Fibroblast of mammary gland (primary cell): ENCODE data around the gene ATL3.

Source experiments
- DNase-seq: peaks from one replicate; pipeline ENCODE4 v3.0.0-alpha.2; 2010; ENCODE audit warnings: low read depth
- H3K4me3 ChIP-seq: 2 replicates; pipeline ENCODE4 v1.5.1; 2011; ENCODE audit warnings: low read depth, mild to moderate bottlenecking, low read length, moderate library complexity; ENCODE audit not compliant: control insufficient read depth
- TF ChIP-seq, protein P1 (sequence below): conservative IDR thresholded peaks from 2 replicates; pipeline ENCODE4 v1.5.1; 2011; ENCODE audit warnings: low read depth, low read length, inconsistent platforms; ENCODE audit not compliant: control insufficient read depth, insufficient read depth

Gene ATL3

DNA sequence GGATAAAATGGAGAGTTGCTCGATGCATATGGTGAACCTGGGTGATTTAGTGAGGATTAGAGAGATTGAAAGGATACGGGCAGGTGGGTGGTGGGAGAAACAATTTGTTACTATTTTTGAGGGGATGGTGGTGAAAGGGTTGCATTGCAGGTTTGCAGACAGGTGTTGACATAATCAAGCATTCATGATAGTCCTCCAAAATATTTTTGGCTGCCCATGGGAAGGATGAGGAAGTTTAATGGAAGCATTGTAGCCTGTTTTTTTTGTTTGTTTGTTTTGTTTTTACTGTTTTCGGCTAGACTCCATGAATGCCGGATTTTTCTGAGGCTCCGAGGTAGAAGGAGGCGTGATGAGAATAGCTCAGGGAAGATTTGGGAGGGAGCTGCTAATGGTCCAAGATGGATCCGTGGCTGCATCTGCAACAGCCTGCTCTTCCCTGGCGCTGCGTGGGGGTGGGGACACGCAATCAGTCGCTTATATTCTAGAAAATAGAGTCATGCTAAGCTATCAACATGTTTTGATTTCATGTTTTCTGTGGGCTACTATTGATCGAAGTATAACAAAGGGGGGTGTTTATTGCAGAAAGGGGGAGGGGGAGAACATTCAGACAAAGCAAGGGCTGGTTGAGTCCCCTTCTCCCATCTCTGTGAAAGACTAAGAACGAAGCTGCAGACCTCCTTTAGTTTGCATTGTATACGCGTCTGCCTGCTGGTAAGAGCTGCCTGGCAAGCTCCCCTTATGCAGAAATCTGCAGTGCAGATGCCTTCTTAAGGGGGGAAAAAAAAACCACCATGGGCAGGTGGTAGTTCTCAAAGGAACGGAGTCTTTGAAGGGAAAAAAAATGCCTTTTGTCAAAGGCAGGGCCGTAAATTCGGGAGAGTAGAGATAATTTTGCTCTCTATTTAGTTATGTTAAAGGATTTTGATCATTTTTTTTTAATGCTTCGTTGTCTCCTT, 11.2 kb upstream of the ATL3 start:
- TF ChIP-seq, protein P1, sequence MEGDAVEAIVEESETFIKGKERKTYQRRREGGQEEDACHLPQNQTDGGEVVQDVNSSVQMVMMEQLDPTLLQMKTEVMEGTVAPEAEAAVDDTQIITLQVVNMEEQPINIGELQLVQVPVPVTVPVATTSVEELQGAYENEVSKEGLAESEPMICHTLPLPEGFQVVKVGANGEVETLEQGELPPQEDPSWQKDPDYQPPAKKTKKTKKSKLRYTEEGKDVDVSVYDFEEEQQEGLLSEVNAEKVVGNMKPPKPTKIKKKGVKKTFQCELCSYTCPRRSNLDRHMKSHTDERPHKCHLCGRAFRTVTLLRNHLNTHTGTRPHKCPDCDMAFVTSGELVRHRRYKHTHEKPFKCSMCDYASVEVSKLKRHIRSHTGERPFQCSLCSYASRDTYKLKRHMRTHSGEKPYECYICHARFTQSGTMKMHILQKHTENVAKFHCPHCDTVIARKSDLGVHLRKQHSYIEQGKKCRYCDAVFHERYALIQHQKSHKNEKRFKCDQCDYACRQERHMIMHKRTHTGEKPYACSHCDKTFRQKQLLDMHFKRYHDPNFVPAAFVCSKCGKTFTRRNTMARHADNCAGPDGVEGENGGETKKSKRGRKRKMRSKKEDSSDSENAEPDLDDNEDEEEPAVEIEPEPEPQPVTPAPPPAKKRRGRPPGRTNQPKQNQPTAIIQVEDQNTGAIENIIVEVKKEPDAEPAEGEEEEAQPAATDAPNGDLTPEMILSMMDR: no peak
- peak; percentile 16 for DNase-seq
- H3K4me3 ChIP-seq: peak overlapping the region; percentile 95

DNA sequence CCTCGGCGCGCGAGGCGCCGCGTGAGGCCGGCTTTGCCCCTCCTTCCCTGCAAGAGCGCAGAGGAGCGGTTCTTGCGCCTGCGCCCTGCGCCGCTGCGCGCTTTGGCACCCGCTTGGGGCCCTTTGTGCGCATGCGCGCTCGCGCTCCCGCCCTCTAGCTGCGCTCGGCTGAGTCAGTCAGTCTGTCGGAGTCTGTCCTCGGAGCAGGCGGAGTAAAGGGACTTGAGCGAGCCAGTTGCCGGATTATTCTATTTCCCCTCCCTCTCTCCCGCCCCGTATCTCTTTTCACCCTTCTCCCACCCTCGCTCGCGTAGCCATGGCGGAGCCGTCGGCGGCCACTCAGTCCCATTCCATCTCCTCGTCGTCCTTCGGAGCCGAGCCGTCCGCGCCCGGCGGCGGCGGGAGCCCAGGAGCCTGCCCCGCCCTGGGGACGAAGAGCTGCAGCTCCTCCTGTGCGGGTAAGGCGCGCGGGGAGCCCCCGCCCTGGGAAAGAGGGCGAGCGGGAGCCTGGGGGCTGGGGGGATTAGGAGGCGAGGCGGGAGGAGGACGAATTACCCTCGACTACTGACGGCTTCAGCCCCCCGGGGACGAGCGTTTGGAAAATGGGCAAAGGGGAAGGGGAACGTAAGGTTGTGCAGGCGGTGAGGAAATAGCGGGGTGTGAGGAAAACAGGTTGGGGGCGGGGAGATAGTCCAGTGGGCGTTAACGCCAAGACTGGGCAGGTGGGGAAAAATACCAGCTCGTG, 10.3 kb upstream of the ATL3 start, which contains the start of gene RTN3:
Gene RTN3, plus strand, starts transcription at position 180 of the 745 bp plus-strand sequence. Its CDS starts 137 bp downstream, at position 317.
- peak within 1 kb of the TSS; percentile 95 for H3K4me3 ChIP-seq
- peak; percentile 97 for DNase-seq
- TF ChIP-seq, protein P1: no peak

DNA sequence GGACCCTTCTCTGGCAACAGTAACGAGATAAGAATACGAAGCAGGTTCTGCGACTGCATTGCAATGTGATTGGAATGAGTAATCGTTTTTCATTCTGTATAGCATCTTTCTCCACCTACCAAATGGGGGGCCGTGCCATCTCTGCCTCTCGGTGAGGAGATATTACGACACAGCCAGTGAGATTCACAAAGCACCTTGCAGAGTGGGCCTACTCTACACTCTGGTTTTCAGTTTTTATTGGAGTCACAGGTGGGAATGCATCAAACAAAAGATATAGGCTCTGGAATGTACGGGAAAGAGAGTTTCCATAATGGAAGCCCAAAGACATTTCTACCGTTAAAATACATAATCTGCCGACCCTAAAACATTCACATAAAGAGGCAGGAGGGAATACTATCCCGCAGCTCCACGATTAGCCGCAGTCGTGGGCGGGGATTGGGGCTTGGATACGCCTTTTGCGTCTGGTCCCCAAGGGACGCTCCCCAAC, 9.7 kb upstream of the ATL3 start:
- TF ChIP-seq, protein P1: no peak
- DNase-seq: peak; percentile 44
- peak overlapping the region; percentile 53 for H3K4me3 ChIP-seq

DNA sequence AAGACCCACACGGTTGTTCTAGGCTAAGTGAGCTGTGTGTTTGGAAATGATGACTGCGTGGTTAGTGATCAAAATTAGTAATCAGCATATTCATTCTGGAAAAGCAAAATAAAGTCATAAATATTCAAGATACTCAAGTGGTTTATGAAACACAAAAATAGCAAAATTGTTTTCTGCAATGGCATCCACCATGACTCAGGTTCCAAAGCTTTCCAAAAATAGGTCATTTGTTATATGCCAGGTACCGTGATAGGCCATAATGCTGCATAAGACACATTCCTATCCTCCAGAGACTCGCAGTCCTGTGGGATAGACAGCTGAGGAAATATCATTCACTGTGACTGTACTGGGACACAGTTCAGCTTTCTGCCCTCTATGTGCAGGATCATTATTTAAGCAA, 2.4 kb upstream of the ATL3 start:
- TF ChIP-seq, protein P1: no peak

DNA sequence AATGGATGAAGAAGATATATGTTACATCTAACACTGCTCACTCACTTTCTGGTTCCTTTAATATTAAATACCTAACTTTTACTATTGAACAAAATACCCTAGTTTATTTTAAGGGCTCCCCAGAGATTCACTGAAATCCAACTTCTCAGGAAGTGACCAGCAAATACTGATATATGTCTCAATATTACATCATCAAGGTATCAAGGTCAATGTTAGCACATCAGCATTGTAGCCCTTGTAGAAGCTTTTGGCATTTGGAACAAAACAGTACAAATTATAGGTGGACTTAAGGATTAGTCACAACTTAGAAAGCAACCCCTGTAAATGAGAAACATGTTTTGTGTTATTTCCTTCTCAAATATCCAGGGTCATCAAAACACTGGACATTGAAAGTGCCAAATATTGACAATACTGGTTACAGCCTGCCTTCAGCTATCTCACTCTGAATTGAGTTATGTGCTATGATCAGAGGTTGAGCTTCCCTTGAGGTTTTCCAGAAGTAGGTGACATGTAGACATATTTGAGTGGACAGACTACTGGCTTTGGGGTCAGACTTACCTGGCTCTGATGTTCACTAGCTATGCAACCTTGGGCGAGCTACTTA, 1.9 kb upstream of the ATL3 start:
- no peak overlapping the region for H3K4me3 ChIP-seq
- peak; percentile 64 for DNase-seq
- TF ChIP-seq, protein P1: no peak

More for the DNA sequence above, 2.4 kb upstream of the ATL3 start:
- no peak overlapping the region for H3K4me3 ChIP-seq
- peak; percentile 71 for DNase-seq

DNA sequence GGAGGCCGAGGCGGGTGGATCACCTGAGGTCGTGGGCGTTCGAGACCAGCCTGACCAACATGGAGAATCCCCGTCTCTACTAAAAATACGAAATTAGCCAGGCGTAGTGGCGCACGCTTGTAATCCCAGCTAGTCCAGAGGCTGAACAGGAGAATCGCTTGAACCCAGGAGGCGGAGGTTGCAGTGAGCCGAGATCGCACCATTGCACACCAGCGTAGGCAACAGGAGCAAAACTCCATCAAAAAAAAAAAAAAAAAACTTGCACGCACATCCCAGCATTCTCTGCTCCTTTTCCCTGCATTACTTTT, 934 bp upstream of the ATL3 start:
- H3K4me3 ChIP-seq: no peak overlapping the region
- TF ChIP-seq, protein P1: no peak
- no peak for DNase-seq
